ENCODE data around the gene CBX5.
"Not testable (repeated sequence)": the region's sequence is repeated elsewhere in the genome, so short reads cannot be mapped to it uniquely, and the experiment has no call there.

CBX5 gene

GRCh38 chr12:54191550-54192022 lies 88.3 kb downstream of the CBX5 start:
- TF ChIP-seq CTCF (IDR thresholded peaks at IDR 0.05; ENCODE audit: extremely low read depth, missing control alignments), result peak; percentile 67
- peak; percentile 80 for DNase-seq (ENCODE audit: low spot score)

- no peak for DNase-seq (ENCODE audit: low spot score)
- no peak for TF ChIP-seq CTCF (IDR thresholded peaks at IDR 0.05; ENCODE audit: extremely low read depth, missing control alignments)
These were observed 88.8 kb downstream of the CBX5 start for GRCh38 chr12:54191126-54191525.

GRCh38 chr12:54189198-54189539 lies 90.8 kb downstream of the CBX5 start:
- TF ChIP-seq CTCF (IDR thresholded peaks at IDR 0.05; ENCODE audit: extremely low read depth, missing control alignments), result no peak
- no peak for DNase-seq (ENCODE audit: low spot score)

- TF ChIP-seq CTCF (IDR thresholded peaks at IDR 0.05; ENCODE audit: extremely low read depth, missing control alignments), result no peak
- DNase-seq (ENCODE audit: low spot score), result no peak
These were observed 92.8 kb downstream of the CBX5 start for GRCh38 chr12:54187075-54187474.

- DNase-seq (ENCODE audit: low spot score), result no peak
- TF ChIP-seq CTCF (IDR thresholded peaks at IDR 0.05; ENCODE audit: extremely low read depth, missing control alignments), result no peak
These were observed 94.0 kb downstream of the CBX5 start for GRCh38 chr12:54185919-54186318.

DNA sequence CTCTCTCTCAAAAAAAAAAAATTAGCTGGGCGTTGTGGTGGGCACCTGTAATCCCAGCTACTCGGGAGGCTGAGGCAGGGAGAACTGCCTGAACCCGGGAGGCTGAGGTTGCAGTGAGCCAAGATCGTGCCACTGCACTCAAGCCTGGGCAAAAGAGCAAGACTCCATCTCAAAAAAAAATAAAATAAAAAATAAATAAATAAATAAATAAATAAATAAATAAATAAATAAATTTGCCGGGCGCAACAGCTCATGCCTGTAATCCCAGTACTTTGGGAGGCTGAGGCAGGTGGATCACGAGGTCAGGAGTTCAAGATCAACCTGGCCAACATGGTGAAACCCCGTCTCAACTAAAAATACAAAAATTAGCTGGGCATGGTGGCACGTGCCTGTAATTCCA lies 94.6 kb downstream of the CBX5 start:
- DNase-seq (ENCODE audit: low spot score), result not testable (repeated sequence)

GRCh38 chr12:54184024-54184805 lies 95.7 kb downstream of the CBX5 start:
- no peak for TF ChIP-seq CTCF (IDR thresholded peaks at IDR 0.05; ENCODE audit: extremely low read depth, missing control alignments)
- no peak for DNase-seq (ENCODE audit: low spot score)

GRCh38 chr12:54182981-54183380 lies 96.9 kb downstream of the CBX5 start:
- no peak for TF ChIP-seq CTCF (IDR thresholded peaks at IDR 0.05; ENCODE audit: extremely low read depth, missing control alignments)
- DNase-seq (ENCODE audit: low spot score), result no peak

Measured in GM20000 (cell line).